SK-N-SH treated with all-trans-retinoic acid at 6 μM for 48 hours (cell line): ENCODE measurements around the gene ACBD6.

ENCODE experiments used
- ATAC-seq: fragments of 200-7000 bp; cut with Tn5 transposase; 3 replicates; pipeline ENCODE4 v1.9.1; 2020; ENCODE audit warnings: mild to moderate bottlenecking, moderate library complexity
- ARNTL ChIP-seq: fragments of 450-650 bp; formaldehyde crosslinking; IDR thresholded peaks from 2 replicates; pipeline ENCODE4 v1.5.0; 2020; ENCODE audit warnings: low read depth, mild to moderate bottlenecking, moderate library complexity, borderline replicate concordance
- BACH2 ChIP-seq: fragments of 250-450 bp; sonication (Bioruptor Pico); IDR thresholded peaks from 2 replicates; pipeline ENCODE4 v1.9.0; 2021; ENCODE audit warnings: mild to moderate bottlenecking, borderline replicate concordance
- CSDC2 ChIP-seq: fragments of 250-450 bp; sonication (Bioruptor Pico); IDR thresholded peaks from 2 replicates; pipeline ENCODE4 v1.5.0; 2020; ENCODE audit warnings: mild to moderate bottlenecking, moderate library complexity
- ESRRG ChIP-seq: fragments of 250-450 bp; sonication (Bioruptor Pico); IDR thresholded peaks from 2 replicates; pipeline ENCODE4 v1.6.1; 2021; ENCODE audit warnings: mild to moderate bottlenecking
- GLIS3 ChIP-seq: fragments of 250-450 bp; sonication (Bioruptor Pico); IDR thresholded peaks from 2 replicates; pipeline ENCODE4 v1.5.0; 2020; ENCODE audit warnings: mild to moderate bottlenecking, moderate library complexity
- ISL1 ChIP-seq: fragments of 250-450 bp; sonication (Bioruptor Pico); IDR thresholded peaks from 2 replicates; pipeline ENCODE4 v2.1.2; 2022; ENCODE audit warnings: mild to moderate bottlenecking, moderate library complexity
- OSR1 ChIP-seq: fragments of 250-450 bp; sonication (Bioruptor Pico); IDR thresholded peaks from 2 replicates; pipeline ENCODE4 v1.8.0; 2022; ENCODE audit warnings: moderate library complexity, mild to moderate bottlenecking, inconsistent platforms
- PPARA ChIP-seq: fragments of 250-450 bp; sonication (Bioruptor Pico); IDR thresholded peaks from 2 replicates; pipeline ENCODE4 v1.5.0; 2020; ENCODE audit warnings: mild to moderate bottlenecking, borderline replicate concordance
- RARB ChIP-seq: fragments of 250-450 bp; sonication (Bioruptor Pico); IDR thresholded peaks from 2 replicates; pipeline ENCODE4 v1.8.0; 2021; ENCODE audit warnings: mild to moderate bottlenecking, moderate library complexity
- SNAI2 ChIP-seq: fragments of 250-450 bp; sonication (Bioruptor Pico); IDR thresholded peaks from 2 replicates; pipeline ENCODE4 v1.5.0; 2020; ENCODE audit warnings: mild to moderate bottlenecking, moderate library complexity
- TCF4 ChIP-seq: fragments of 250-450 bp; sonication (Bioruptor Pico); IDR thresholded peaks from 2 replicates; pipeline ENCODE4 v1.8.0; 2021; ENCODE audit warnings: mild to moderate bottlenecking, moderate library complexity, borderline replicate concordance
- TOX ChIP-seq: fragments of 250-450 bp; sonication (Bioruptor Pico); IDR thresholded peaks from 2 replicates; pipeline ENCODE4 v1.8.0; 2021; ENCODE audit warnings: mild to moderate bottlenecking, moderate library complexity, borderline replicate concordance
- TSHZ2 ChIP-seq: fragments of 250-450 bp; sonication (Bioruptor Pico); IDR thresholded peaks from 2 replicates; pipeline ENCODE4 v1.5.0; 2020; ENCODE audit warnings: mild to moderate bottlenecking, moderate library complexity
- ZC3H10 ChIP-seq: fragments of 250-450 bp; sonication (Bioruptor Pico); IDR thresholded peaks from 2 replicates; pipeline ENCODE4 v1.5.1; 2021; ENCODE audit warnings: mild to moderate bottlenecking, moderate library complexity
- ZFP3 ChIP-seq: fragments of 250-450 bp; sonication (Bioruptor Pico); IDR thresholded peaks from 2 replicates; pipeline ENCODE4 v1.5.0; 2020; ENCODE audit warnings: mild to moderate bottlenecking, moderate library complexity
- ZFP30 ChIP-seq: fragments of 450-650 bp; formaldehyde crosslinking; IDR thresholded peaks from 2 replicates; pipeline ENCODE4 v1.5.0; 2022; ENCODE audit warnings: mild to moderate bottlenecking, moderate library complexity
- ZNF565 ChIP-seq: fragments of 450-650 bp; formaldehyde crosslinking; conservative IDR thresholded peaks from 2 replicates; pipeline ENCODE4 v1.5.0; 2020; ENCODE audit warnings: low read depth, mild to moderate bottlenecking, moderate library complexity
- ZNF70 ChIP-seq: fragments of 450-650 bp; formaldehyde crosslinking; IDR thresholded peaks from 2 replicates; pipeline ENCODE4 v1.5.0; 2020; ENCODE audit warnings: mild to moderate bottlenecking, moderate library complexity
- ZNF8 ChIP-seq: fragments of 450-650 bp; formaldehyde crosslinking; IDR thresholded peaks from 2 replicates; pipeline ENCODE4 v1.5.0; 2020; ENCODE audit warnings: mild to moderate bottlenecking, moderate library complexity
- TF ChIP-seq, protein P1 (sequence below): fragments of 250-450 bp; sonication (Bioruptor Pico); IDR thresholded peaks from 2 replicates; pipeline ENCODE4 v1.8.0; 2020; ENCODE audit warnings: mild to moderate bottlenecking, moderate library complexity, borderline replicate concordance
- TF ChIP-seq, protein P2 (sequence below): fragments of 250-450 bp; sonication (Bioruptor Pico); IDR thresholded peaks from 2 replicates; pipeline ENCODE4 v1.5.1; 2020; ENCODE audit warnings: low read depth, mild to moderate bottlenecking, moderate library complexity
- TF ChIP-seq, protein P3 (sequence below): fragments of 250-450 bp; sonication (Bioruptor Pico); IDR thresholded peaks from 2 replicates; pipeline ENCODE4 v1.8.0; 2021; ENCODE audit warnings: low read depth, mild to moderate bottlenecking, moderate library complexity, borderline replicate concordance
- TF ChIP-seq, protein P4 (sequence below): fragments of 250-450 bp; sonication (Bioruptor Pico); IDR thresholded peaks from 2 replicates; pipeline ENCODE4 v1.5.1; 2021; ENCODE audit warnings: mild to moderate bottlenecking, moderate library complexity

Gene ACBD6

DNA sequence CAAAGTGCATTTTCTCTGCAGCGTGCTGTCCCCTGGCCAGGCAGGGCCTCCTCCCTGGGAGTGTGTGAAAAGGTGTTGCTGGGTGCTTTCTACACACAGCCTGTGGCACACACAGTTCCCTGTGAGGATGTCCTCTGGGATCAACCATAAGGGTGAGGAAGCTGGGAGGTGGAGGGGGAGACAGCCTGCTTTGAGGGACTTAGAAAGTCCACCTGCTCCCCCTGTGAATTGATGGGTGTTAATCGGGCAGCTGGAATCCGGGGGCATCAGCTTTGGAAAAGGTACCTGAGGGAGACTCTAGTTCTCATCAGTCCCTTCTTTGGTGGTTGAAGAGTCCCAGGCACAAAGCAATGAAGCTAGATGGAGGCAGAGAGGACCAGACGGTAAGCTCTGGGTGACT lies 236.5 kb downstream of the ACBD6 start:
- ATAC-seq = no peak; the same call in 2 of the 3 replicates
- TF ChIP-seq TCF4 (CRISPR knock-in tag) (no peak), ARNTL (no peak), GLIS3 (CRISPR knock-in tag) (no peak), ZNF565 (CRISPR knock-in tag) (no peak), PPARA (no peak), SNAI2 (no peak), ISL1 (CRISPR knock-in tag) (no peak)
- TF ChIP-seq, protein P1, sequence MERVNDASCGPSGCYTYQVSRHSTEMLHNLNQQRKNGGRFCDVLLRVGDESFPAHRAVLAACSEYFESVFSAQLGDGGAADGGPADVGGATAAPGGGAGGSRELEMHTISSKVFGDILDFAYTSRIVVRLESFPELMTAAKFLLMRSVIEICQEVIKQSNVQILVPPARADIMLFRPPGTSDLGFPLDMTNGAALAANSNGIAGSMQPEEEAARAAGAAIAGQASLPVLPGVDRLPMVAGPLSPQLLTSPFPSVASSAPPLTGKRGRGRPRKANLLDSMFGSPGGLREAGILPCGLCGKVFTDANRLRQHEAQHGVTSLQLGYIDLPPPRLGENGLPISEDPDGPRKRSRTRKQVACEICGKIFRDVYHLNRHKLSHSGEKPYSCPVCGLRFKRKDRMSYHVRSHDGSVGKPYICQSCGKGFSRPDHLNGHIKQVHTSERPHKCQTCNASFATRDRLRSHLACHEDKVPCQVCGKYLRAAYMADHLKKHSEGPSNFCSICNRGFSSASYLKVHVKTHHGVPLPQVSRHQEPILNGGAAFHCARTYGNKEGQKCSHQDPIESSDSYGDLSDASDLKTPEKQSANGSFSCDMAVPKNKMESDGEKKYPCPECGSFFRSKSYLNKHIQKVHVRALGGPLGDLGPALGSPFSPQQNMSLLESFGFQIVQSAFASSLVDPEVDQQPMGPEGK (CRISPR knock-in tag) = no peak

GRCh38 chr1:180265201-180265600 lies 237.2 kb downstream of the ACBD6 start:
- TF ChIP-seq OSR1 = no peak
- no peak for TF ChIP-seq ZNF70 (CRISPR knock-in tag)
- TF ChIP-seq RARB (CRISPR knock-in tag) = no peak
- TF ChIP-seq ZFP3 (CRISPR knock-in tag) = no peak
- TF ChIP-seq, protein P1 (CRISPR knock-in tag) = no peak
- TF ChIP-seq ZFP30 = no peak
- no peak for TF ChIP-seq CSDC2 (CRISPR knock-in tag)
- TF ChIP-seq ESRRG (CRISPR knock-in tag) = no peak
- ATAC-seq = no peak

DNA sequence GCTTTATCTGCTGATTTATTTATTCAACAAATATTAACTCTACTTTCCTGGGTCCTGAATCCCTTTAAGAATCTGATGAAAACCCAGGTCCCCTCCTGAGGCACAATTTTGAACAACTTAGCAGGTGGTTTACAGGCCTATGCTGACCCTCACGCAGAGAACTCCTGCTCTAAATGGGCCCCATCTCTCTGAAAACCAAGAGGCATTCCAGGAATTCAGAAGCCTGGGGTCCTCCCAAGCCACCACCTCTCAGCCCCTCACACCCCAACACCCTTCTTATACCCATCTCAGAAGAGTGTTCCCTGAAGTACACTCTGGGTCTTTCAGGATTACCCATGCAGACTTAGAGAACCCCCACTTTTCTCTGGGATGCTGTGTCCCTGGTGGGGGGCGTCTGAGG lies 237.8 kb downstream of the ACBD6 start:
- TF ChIP-seq TCF4 (CRISPR knock-in tag) (no peak), TSHZ2 (CRISPR knock-in tag) (no peak), OSR1 (no peak), GLIS3 (CRISPR knock-in tag) (no peak), ZFP3 (CRISPR knock-in tag) (no peak), ARNTL (no peak), PPARA (no peak), ZNF70 (CRISPR knock-in tag) (no peak), BACH2 (no peak), RARB (CRISPR knock-in tag) (no peak), ZC3H10 (no peak), SNAI2 (no peak), ZNF8 (CRISPR knock-in tag) (no peak), ZFP30 (no peak), CSDC2 (CRISPR knock-in tag) (no peak), TOX (no peak), ESRRG (CRISPR knock-in tag) (no peak)
- TF ChIP-seq, protein P2, sequence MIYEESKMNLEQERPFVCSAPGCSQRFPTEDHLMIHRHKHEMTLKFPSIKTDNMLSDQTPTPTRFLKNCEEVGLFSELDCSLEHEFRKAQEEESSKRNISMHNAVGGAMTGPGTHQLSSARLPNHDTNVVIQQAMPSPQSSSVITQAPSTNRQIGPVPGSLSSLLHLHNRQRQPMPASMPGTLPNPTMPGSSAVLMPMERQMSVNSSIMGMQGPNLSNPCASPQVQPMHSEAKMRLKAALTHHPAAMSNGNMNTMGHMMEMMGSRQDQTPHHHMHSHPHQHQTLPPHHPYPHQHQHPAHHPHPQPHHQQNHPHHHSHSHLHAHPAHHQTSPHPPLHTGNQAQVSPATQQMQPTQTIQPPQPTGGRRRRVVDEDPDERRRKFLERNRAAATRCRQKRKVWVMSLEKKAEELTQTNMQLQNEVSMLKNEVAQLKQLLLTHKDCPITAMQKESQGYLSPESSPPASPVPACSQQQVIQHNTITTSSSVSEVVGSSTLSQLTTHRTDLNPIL = no peak
- TF ChIP-seq, protein P3, sequence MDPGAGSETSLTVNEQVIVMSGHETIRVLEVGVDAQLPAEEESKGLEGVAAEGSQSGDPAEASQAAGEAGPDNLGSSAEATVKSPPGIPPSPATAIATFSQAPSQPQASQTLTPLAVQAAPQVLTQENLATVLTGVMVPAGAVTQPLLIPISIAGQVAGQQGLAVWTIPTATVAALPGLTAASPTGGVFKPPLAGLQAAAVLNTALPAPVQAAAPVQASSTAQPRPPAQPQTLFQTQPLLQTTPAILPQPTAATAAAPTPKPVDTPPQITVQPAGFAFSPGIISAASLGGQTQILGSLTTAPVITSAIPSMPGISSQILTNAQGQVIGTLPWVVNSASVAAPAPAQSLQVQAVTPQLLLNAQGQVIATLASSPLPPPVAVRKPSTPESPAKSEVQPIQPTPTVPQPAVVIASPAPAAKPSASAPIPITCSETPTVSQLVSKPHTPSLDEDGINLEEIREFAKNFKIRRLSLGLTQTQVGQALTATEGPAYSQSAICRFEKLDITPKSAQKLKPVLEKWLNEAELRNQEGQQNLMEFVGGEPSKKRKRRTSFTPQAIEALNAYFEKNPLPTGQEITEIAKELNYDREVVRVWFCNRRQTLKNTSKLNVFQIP (CRISPR knock-in tag) = no peak
- TF ChIP-seq, protein P4, sequence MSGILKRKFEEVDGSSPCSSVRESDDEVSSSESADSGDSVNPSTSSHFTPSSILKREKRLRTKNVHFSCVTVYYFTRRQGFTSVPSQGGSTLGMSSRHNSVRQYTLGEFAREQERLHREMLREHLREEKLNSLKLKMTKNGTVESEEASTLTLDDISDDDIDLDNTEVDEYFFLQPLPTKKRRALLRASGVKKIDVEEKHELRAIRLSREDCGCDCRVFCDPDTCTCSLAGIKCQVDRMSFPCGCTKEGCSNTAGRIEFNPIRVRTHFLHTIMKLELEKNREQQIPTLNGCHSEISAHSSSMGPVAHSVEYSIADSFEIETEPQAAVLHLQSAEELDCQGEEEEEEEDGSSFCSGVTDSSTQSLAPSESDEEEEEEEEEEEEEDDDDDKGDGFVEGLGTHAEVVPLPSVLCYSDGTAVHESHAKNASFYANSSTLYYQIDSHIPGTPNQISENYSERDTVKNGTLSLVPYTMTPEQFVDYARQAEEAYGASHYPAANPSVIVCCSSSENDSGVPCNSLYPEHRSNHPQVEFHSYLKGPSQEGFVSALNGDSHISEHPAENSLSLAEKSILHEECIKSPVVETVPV (CRISPR knock-in tag) = no peak
- ATAC-seq = no peak
